CD1c-positive myeloid dendritic cell (primary cell): ENCODE measurements around the gene IL4I1.

Experiments used
- DNase-seq: peaks from one replicate; pipeline ENCODE4 v3.0.0-alpha.2; 2016; ENCODE audit errors: extremely low spot score

IL4I1 gene

GRCh38 chr19:49879243-49879963 lies 17.3 kb downstream of the IL4I1 start:
- DNase-seq = peak; percentile 43

- no peak for DNase-seq
Measured at GRCh38 chr19:49878744-49879070, 18.0 kb downstream of the IL4I1 start.

GRCh38 chr19:49877879-49878743 lies 18.6 kb downstream of the IL4I1 start:
- DNase-seq = peak; percentile 98

- peak; percentile 100 for DNase-seq
Measured at GRCh38 chr19:49877020-49877878, 19.4 kb downstream of the IL4I1 start, which contains the start of the genes AKT1S1 and TBC1D17. Gene AKT1S1 (minus strand): TSS chr19:49877355. CDS start chr19:49873295, 4,060 bp downstream. Gene TBC1D17 (plus strand): TSS chr19:49877702. CDS start chr19:49877724, 22 bp downstream.

- DNase-seq = peak; percentile 99
Measured at GRCh38 chr19:49876422-49877019, 20.2 kb downstream of the IL4I1 start.

- DNase-seq = peak; percentile 51
Measured at GRCh38 chr19:49875857-49876421, 20.7 kb downstream of the IL4I1 start.

- no peak for DNase-seq
Measured at GRCh38 chr19:49875177-49875576, 21.5 kb downstream of the IL4I1 start.

GRCh38 chr19:49874503-49875157 lies 22.1 kb downstream of the IL4I1 start:
- no peak for DNase-seq

- no peak for DNase-seq
Measured at GRCh38 chr19:49873834-49874233, 22.9 kb downstream of the IL4I1 start.

GRCh38 chr19:49873129-49873521 lies 23.6 kb downstream of the IL4I1 start:
- DNase-seq = no peak

GRCh38 chr19:49872245-49873128 lies 24.2 kb downstream of the IL4I1 start:
- no peak for DNase-seq

- no peak for DNase-seq
Measured at GRCh38 chr19:49871349-49871985, 25.2 kb downstream of the IL4I1 start.

- no peak for DNase-seq
Measured at GRCh38 chr19:49870309-49870901, 26.3 kb downstream of the IL4I1 start.

- DNase-seq = peak; percentile 99
Measured at GRCh38 chr19:49869484-49870308, 27.0 kb downstream of the IL4I1 start.

GRCh38 chr19:49869009-49869483 lies 27.6 kb downstream of the IL4I1 start:
- no peak for DNase-seq

- DNase-seq = peak; percentile 94
Measured at GRCh38 chr19:49866933-49867782, 29.5 kb downstream of the IL4I1 start, which contains the start of gene PNKP. Gene PNKP (minus strand): TSS chr19:49867576. CDS start chr19:49867204, 372 bp downstream.

GRCh38 chr19:49864890-49865289 lies 31.8 kb downstream of the IL4I1 start:
- no peak for DNase-seq
